ENCODE measurements around the gene SDC1. TPM values are rescaled to one million over a fixed set of nuclear protein-coding genes. Genes with fewer than 3 reads are reported as not detected.

The SDC1 gene
- total RNA-seq, 6 experiments from 2014 or later: 260 to 452 (median 415) TPM

DNA sequence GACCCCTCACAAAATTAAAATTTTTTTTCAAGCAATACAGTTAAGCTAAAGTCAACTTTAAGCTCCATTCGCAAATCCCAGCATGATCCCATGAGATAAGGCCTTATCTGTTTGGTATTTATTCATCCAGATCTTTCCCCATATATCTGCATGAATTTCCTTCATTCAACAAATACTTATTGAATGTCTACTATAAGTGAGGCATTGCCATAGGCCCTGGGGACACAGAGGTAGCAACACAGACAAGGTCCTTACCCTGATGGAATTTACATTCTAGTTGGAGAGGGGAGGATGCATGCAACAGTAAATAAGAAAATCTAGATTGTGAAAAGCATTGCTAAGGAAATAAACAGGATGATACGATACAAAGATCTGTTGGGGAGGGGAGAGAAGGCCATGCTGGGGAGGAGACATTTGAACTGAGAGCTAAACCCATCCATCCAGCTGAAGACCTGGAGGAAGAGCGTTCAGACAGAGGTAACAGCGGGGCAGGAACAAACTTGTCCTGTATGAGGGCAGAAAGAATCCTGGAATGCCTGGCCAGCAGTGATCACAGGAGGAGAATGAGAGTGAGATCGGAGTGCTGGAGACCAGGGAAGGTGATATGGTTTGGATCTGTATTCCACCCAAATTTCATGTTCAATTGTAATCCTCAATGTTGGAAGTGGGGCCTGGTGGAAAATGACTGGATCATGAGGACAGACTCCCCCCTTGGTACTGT is 71.6 kb downstream of the SDC1 start:
- H3K27me3 ChIP-seq: no peaks in the 10 kb centered on the region
- WGBS (ENCODE audit: insufficient coverage, low coverage, low lambda C conversion rate, missing lambda C conversion rate): 74% methylated on average over 5 of the region's 5 CpGs
- ATAC-seq (no peak), DNase-seq (no peak)
- intact Hi-C loops (cut with DNase I): no loop called here
- H3K27ac ChIP-seq: no peak overlapping the region
- H3K9me3 ChIP-seq: no peaks in the 10 kb centered on the region
- no peak overlapping the region for H3K4me3 ChIP-seq
- H3K36me3 ChIP-seq: no peaks in the 10 kb centered on the region
- TF ChIP-seq, protein P1, sequence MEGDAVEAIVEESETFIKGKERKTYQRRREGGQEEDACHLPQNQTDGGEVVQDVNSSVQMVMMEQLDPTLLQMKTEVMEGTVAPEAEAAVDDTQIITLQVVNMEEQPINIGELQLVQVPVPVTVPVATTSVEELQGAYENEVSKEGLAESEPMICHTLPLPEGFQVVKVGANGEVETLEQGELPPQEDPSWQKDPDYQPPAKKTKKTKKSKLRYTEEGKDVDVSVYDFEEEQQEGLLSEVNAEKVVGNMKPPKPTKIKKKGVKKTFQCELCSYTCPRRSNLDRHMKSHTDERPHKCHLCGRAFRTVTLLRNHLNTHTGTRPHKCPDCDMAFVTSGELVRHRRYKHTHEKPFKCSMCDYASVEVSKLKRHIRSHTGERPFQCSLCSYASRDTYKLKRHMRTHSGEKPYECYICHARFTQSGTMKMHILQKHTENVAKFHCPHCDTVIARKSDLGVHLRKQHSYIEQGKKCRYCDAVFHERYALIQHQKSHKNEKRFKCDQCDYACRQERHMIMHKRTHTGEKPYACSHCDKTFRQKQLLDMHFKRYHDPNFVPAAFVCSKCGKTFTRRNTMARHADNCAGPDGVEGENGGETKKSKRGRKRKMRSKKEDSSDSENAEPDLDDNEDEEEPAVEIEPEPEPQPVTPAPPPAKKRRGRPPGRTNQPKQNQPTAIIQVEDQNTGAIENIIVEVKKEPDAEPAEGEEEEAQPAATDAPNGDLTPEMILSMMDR (IDR thresholded peaks at IDR 0.05): no peak
- no peak for TF ChIP-seq POLR2A (IDR thresholded peaks at IDR 0.05)
- H3K4me1 ChIP-seq: peaks cover 0 to 11% (median 0%) of the 10 kb centered on the region in 4 donors

DNA sequence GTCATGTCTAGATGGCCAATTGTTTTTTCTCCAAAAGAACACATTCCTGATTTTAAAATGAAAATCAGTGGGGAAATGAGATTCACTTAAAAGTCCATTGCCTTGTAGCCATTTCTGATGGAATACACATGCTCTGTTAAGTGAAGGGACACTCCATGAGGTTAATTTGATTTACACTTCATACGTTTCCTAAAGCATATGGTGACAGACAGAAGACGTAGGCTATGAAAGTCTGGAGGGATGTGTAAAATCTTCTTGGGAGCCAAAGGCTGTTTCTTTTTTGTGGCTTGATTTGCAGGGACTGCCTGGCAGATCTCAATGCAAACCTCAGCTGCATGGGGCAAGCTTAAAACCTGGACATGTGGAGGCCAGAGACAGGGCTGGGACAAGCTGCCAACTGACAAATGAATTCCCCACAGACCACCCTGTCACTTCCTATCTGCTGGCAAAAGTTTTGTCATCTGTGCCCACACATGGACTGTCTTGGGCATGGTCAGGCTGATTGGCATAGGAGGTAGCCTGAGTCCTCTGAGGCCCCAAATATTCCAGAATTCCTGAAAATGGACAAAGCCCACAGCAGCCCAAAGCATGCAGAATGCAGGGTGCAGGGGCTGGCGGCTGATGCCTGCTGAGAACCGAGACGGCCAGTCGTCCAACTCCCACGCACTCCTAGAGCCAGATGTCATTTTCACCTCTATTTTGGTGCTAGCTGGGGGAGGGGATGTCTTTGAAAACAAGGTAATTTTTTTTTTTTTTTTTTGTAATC is 73.9 kb downstream of the SDC1 start:
- DNase-seq (no peak), ATAC-seq (no peak)
- Histone ChIP-seq H3K36me3 (no peaks in the 10 kb centered on the region), H3K27me3 (no peaks in the 10 kb centered on the region), H3K27ac (no peak overlapping the region), H3K4me1 (no peaks in the 10 kb centered on the region), H3K4me3 (no peak overlapping the region), H3K9me3 (no peaks in the 10 kb centered on the region)
- 67% methylated on average over 7 of the region's 7 CpGs for WGBS (ENCODE audit: insufficient coverage, low coverage, low lambda C conversion rate, missing lambda C conversion rate)
- intact Hi-C loops (cut with DNase I): no loop called here
- TF ChIP-seq POLR2A (IDR thresholded peaks at IDR 0.05): no peak
- TF ChIP-seq, protein P1 (IDR thresholded peaks at IDR 0.05): no peak

Small RNAs within 50 kb of the gene (small RNA-seq; reads per million reads assigned to genes)
- gene RN7SL140P: 0 reads per million in 2 experiments
- 0 reads per million in 2 experiments for gene RNU6-961P
- 0 to 0.10 reads per million in 2 experiments for gene RNU7-113P

Other genes starting within 250 kb of the SDC1 start
- 1 to 10 TPM; 1.2 to 3.3 (median 2.5) TPM for gene WDR35, start 235.0 kb downstream of the SDC1 start, total RNA-seq
- not detected for gene MATN3, start 212.5 kb downstream of the SDC1 start, total RNA-seq
- 100 to 1,000 TPM in 4 of 6 experiments, 10 to 100 TPM in 2; 80.0 to 143 (median 126) TPM for gene LAPTM4A, start 173.5 kb downstream of the SDC1 start, total RNA-seq
- gene PUM2, start 125.7 kb upstream of the SDC1 start, total RNA-seq: 10 to 100 TPM; 31.3 to 62.2 (median 51.5) TPM
- gene RHOB, start 221.9 kb upstream of the SDC1 start, total RNA-seq: 100 to 1,000 TPM; 185 to 656 (median 388) TPM

Data from right lobe of liver (tissue), 6 donors.